Mucosa of stomach (tissue), 1 donor: ENCODE measurements around the gene ILKAP.

Experiments used
- H3K27me3 ChIP-seq: one replicate; pipeline ENCODE4 v1.7.0; 2013; ENCODE audit warnings: mild to moderate bottlenecking, low read length; ENCODE audit not compliant: control insufficient read depth, insufficient read depth
- H3K36me3 ChIP-seq: one replicate; pipeline ENCODE4 v1.7.0; 2013; ENCODE audit warnings: low read length; ENCODE audit not compliant: control insufficient read depth, insufficient read depth
- H3K4me1 ChIP-seq: one replicate; pipeline ENCODE4 v1.7.0; 2013; ENCODE audit warnings: mild to moderate bottlenecking, low read length; ENCODE audit not compliant: control insufficient read depth, insufficient read depth
- H3K4me3 ChIP-seq: one replicate; pipeline ENCODE4 v1.7.0; 2013; ENCODE audit warnings: low read length
- H3K9ac ChIP-seq: one replicate; pipeline ENCODE4 v1.7.0; 2013; ENCODE audit warnings: mild to moderate bottlenecking, low read length, moderate library complexity
- H3K9me3 ChIP-seq: one replicate; pipeline ENCODE4 v1.7.0; 2013; ENCODE audit warnings: mild to moderate bottlenecking, low read length, moderate library complexity; ENCODE audit not compliant: control insufficient read depth
- donor health status: Pancreatic carcinoma.

Gene ILKAP

DNA sequence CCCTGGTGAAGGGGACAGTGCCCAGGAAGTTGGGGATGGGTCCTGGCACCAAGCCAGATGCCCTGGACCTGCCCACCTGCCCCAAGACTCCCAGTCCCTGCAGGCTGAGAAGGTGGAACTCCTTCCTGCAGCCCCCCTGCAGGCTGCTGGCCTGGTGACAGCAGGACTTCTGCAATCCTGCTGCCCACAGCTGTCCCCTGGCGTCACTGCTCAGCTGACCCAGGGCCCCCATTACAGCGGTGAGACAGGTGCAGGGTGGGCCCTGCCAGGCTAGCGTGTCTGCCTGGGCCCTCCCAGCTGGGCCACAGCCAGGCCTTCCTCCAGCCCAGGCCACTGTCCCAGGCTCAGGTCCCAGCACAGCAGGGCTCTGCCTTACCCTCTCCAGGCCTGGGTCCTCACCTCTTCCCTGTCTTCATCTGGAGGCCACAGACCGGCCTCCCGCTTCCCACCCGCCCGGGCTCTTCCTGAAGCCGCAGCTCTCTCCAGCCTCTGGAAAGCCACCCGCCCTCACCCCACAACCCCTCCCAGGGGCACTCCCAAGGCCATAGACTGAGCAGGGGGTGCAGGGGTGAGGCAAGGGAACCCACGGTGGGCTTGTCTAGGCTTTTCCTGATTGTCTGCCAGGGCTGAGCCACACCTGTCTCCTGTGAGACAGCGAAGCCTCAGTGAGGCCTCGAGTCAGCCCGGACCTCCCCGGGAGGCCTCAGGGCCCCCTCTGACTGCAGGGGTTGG is 53.5 kb downstream of the ILKAP start:
- Histone ChIP-seq H3K4me1 (peaks cover 6% of the 10 kb centered on the region), H3K27me3 (no peaks in the 10 kb centered on the region), H3K9ac (no peak overlapping the region), H3K36me3 (no peaks in the 10 kb centered on the region), H3K9me3 (no peaks in the 10 kb centered on the region), H3K4me3 (no peak overlapping the region)

DNA sequence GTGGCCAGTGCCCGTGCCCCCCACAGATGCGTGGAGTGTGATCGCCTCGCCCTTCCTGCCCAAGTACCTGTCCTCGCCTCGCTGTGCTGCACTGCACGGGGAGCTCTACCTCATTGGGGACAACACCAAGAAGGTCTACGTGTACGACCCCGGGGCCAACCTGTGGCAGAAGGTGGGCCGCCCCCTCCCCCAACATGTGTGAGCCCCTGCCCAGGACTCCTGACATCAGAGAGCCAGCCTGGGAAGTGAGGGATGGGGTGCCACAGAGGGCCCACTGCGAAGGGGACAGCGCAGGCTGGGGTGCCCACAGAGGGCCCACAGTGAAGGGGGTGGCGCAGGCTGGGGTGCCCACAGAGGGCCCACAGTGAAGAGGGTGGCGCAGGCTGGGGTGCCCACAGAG is 54.5 kb downstream of the ILKAP start:
- H3K27me3 ChIP-seq, result no peaks in the 10 kb centered on the region
- H3K4me3 ChIP-seq, result no peak overlapping the region
- H3K9me3 ChIP-seq, result no peaks in the 10 kb centered on the region
- no peaks in the 10 kb centered on the region for H3K36me3 ChIP-seq
- H3K4me1 ChIP-seq, result peaks cover 8% of the 10 kb centered on the region
- no peak overlapping the region for H3K9ac ChIP-seq

DNA sequence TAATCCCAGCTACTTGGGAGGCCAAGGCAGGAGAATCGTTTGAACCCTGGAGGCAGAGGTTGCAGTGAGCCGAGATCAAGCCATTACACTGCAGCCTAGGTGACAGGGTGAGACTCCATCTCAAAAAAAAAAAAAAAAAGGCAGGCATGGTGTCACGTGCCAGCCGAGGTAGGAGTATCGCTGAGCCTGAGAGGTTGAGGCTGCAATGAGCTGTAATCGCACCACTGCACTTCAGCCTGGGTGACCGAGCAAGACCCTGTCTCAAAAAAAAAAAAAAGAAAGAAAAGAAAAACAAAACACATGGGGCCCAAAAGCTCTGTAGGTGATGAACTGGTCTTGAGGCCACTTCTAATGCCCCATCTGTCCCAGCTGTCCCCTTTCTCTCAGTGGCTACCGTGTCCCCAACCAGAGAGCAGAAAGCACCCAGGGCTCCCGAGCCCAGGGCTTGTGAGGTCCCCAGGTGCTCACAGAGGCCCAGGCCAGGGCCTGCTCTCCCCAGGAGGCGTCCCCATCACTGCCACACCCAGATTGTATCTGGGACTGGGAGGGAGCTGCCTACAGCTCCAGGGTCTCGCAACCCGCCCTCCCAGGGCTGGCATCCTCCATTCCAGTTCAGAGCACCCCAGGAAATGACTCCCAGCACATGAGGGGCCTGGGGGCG is 56.5 kb downstream of the ILKAP start:
- no peaks in the 10 kb centered on the region for H3K9me3 ChIP-seq
- no peak overlapping the region for H3K4me3 ChIP-seq
- peaks cover 28% of the 10 kb centered on the region for H3K4me1 ChIP-seq
- H3K27me3 ChIP-seq, result no peaks in the 10 kb centered on the region
- H3K36me3 ChIP-seq, result no peaks in the 10 kb centered on the region
- H3K9ac ChIP-seq, result no peak overlapping the region

DNA sequence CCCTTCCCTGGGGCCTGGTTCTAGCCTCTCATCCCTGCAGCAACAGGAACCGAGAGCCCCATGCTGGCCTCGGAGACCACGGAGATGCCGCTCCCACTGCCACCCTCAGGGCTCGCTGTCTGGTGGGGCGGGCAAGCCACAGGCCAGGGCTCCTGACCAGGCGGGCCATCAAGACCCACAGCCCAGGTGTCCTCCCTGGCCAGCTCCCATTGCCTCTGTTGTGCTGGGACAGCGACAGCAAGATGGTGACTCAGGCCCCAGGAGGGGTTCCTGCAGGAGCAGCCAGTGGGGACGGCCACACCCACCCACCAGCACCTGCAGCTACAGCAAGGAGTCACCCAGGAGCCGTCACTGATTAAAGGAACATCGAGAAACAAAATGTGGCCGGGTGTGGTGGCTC is 57.6 kb downstream of the ILKAP start:
- H3K9me3 ChIP-seq, result no peaks in the 10 kb centered on the region
- no peak overlapping the region for H3K4me3 ChIP-seq
- H3K27me3 ChIP-seq, result no peaks in the 10 kb centered on the region
- no peaks in the 10 kb centered on the region for H3K36me3 ChIP-seq
- peaks cover 38% of the 10 kb centered on the region for H3K4me1 ChIP-seq
- no peak overlapping the region for H3K9ac ChIP-seq

DNA sequence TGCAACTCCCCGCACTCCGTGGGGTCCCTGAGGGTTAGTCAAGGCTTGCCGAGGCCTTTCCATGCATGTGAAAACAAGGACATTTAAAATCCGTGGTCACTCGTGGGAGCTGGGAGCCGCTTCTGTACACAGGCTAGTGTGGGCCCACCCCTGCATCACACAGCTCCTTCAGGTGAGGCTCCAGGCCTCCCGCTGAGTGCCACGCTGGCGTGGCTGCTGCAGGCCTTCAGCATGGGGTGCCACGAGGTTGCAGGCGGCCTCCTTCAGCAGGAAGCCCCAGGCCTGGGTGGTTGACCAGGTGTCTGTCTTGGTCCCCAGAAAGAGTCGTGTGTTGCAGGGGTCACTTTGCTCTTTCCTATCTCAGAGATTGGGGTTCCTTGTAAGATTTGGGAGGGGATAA is 58.4 kb downstream of the ILKAP start:
- no peaks in the 10 kb centered on the region for H3K9me3 ChIP-seq
- H3K4me1 ChIP-seq, result peaks cover 38% of the 10 kb centered on the region
- H3K9ac ChIP-seq, result no peak overlapping the region
- H3K27me3 ChIP-seq, result no peaks in the 10 kb centered on the region
- H3K4me3 ChIP-seq, result no peak overlapping the region
- no peaks in the 10 kb centered on the region for H3K36me3 ChIP-seq

DNA sequence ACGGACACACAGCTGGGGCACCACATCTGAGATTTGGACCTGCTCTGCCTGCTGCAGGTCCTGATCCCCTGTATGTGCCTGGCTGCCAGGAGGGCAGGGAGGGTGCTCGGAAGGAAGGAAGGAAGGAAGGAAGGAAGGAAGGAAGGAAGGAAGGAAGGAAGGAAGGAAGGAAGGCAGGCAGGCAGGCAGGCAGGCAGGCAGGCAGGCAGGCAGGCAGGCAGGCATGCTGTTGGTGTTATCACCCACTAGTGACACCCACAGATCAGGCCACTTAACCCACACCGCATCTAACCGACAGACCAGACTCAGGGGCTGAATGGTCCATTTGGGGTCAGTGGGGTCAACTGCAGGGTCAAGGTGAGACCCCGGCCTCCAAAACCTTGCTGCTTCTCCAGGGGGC is 59.2 kb downstream of the ILKAP start:
- H3K9ac ChIP-seq, result no peak overlapping the region

DNA sequence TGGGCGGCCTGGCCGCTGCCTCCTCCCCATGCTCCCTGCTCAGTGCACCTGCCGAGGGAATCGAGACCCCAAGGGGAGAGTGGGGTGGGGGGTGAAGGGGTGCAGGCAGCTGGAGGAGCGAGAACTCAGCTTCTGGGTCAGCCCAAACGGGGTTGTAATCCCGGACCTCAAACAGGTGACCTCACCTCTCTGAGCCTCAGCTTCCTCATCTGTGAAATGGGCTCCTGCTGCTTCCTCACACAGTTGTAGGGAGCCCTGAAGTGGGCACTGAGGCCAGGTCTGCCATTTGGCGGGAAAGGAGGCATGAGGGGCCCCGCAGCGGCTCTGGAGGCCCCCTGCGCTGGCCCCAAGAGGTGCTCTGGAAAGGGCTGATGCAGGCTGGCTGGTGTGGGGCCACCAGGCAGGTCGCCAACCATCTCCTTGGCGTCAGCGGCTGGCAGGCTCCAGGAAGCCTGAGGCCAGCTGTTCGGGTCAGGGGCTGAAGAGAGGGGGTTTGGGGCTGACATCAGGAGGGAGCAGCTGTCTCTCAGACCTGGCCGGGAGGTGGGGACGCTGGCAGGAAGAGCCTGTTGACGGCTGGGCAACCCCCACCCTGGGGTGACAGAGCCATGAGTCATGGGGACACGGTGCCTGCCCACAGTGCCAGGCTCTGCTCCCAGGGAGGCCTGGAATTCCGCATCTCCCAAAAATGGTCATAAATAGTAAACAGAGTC is 60.1 kb downstream of the ILKAP start:
- Histone ChIP-seq H3K9me3 (no peaks in the 10 kb centered on the region), H3K4me3 (no peak overlapping the region), H3K36me3 (no peaks in the 10 kb centered on the region), H3K4me1 (peaks cover 43% of the 10 kb centered on the region), H3K9ac (no peak overlapping the region), H3K27me3 (no peaks in the 10 kb centered on the region)

More for the DNA sequence above, 59.2 kb downstream of the ILKAP start:
- Histone ChIP-seq H3K4me1 (peaks cover 38% of the 10 kb centered on the region), H3K36me3 (no peaks in the 10 kb centered on the region), H3K27me3 (no peaks in the 10 kb centered on the region), H3K9me3 (no peaks in the 10 kb centered on the region), H3K4me3 (no peak overlapping the region)

DNA sequence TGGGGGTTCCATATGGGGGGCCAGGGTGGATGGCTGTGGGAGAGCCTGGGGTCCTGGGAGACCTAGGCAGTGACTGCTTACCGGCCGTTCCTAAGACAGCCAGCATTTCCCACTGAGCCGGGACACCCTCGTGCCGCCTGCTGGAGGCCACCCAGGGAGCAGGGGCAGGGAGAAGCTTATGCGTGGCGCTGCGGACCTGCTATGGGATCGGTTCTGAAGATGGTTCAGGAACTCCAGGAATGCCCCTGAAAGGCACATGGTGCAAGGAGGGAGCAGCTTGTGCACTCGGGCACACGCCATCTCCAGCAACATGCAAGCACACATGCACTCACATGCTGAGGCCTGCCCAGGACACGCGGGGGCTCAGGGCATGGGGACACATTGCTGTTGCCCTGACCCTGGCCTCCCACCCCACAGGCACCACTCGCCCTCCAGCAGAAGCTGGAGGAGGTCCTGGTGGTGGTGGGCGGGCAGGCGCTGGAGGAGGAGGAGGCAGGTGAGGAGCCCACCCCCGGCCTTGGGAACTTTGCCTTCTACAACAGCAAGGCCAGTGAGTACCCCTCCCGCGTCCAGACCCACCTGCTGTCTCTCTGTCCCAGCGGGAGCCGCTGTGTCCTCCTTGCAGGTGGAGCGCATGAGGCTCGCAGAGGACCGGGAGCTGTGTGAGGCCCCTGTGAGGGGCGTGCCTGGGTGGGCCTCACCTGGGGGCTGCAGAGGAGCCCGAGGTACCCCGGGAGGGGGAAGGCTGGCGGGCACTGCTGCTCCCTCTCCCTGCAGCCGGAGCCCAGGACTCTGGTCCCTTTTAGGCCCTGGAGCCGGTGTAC is 60.9 kb downstream of the ILKAP start:
- Histone ChIP-seq H3K9me3 (no peaks in the 10 kb centered on the region), H3K4me1 (peaks cover 51% of the 10 kb centered on the region), H3K4me3 (no peak overlapping the region), H3K9ac (peak overlapping the region; percentile 40), H3K27me3 (no peaks in the 10 kb centered on the region), H3K36me3 (no peaks in the 10 kb centered on the region)

DNA sequence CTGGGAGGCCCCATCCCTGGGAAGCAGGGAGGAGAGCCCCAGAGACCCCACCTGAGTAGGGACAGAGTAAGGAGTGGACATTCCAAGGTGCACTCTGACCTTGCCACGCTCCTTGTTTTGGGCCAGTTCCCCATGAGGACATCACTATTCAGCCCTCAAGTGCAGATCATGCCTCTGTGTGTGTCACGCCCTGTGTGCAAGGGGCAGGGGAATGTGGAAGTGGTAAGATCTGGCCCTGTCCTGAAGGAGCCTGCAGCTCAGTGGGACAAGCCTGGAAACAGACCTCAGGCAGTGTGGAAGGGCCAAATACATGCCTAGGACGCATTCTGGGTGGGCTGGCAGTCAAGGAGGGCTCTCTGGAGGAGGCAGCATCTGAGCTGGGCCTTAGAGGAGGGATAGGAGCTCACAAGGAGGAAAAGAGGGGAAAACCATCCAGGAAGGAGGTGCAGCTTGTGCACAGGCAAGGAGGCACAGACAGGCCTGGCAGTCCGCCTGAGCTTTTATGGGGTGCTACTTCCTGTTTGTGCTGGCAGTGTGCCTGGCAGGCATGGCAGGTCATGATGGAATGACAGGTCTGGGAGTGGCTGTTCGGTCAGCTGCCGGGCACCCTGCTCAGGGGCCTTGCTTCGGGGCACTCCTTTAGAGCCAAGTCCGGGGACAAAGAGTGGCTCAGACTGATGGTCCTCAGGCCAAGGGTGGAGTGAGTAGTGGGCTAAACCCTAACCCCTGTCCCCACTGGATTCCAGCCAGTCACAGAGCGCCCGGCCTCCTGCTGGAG is 61.8 kb downstream of the ILKAP start:
- H3K4me1 ChIP-seq, result peaks cover 51% of the 10 kb centered on the region
- H3K9me3 ChIP-seq, result no peaks in the 10 kb centered on the region
- H3K9ac ChIP-seq, result peak overlapping the region; percentile 40
- no peak overlapping the region for H3K4me3 ChIP-seq
- no peaks in the 10 kb centered on the region for H3K27me3 ChIP-seq
- no peaks in the 10 kb centered on the region for H3K36me3 ChIP-seq

DNA sequence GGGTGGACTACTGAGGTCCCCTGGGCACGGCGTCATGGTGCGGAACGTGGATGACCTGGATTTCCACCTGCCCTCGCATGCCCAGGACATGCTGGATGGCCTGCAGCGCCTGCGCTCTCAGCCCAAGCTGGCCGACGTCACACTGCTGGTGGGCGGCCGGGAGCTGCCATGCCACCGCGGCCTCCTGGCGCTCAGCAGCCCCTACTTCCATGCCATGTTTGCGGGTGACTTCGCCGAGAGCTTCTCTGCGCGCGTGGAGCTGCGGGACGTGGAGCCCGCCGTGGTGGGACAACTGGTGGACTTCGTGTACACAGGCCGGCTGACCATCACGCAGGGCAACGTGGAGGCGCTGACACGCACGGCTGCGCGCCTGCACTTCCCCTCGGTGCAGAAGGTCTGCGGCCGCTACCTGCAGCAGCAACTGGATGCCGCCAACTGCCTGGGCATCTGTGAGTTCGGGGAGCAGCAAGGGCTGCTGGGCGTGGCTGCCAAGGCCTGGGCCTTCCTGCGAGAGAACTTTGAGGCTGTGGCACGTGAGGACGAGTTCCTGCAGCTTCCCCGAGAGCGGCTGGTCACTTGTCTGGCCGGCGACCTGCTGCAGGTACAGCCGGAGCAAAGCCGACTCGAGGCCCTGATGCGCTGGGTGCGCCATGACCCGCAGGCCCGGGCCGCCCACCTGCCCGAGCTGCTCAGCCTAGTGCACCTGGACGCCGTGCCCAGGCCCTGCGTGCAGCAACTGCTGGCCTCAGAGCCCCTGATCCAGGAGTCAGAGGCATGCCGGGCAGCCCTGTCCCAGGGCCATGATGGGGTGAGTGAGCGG is 62.6 kb downstream of the ILKAP start:
- Histone ChIP-seq H3K9ac (no peak overlapping the region), H3K27me3 (no peaks in the 10 kb centered on the region), H3K4me1 (peaks cover 49% of the 10 kb centered on the region), H3K36me3 (no peaks in the 10 kb centered on the region), H3K9me3 (no peaks in the 10 kb centered on the region), H3K4me3 (no peak overlapping the region)

DNA sequence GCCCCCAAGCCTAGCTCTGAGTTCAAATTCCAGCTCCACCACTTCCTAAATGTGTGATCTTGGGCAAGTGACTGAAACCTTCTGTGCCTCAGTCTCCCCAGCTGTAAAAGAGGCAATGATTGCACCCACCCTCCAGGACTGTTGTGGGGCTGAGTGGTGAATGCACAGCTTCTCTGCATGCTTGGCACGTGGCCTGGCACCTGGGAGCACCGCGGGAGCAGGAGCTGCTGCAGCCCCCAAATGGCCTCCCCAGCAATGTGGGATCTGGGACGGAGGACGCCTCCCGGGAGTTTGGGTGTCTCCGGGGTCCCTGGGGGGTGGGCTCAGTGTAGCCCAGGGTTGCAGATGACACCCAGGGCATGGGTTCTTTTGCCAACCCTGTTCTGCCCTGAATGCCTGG is 63.5 kb downstream of the ILKAP start:
- H3K4me3 ChIP-seq, result no peak overlapping the region
- no peaks in the 10 kb centered on the region for H3K9me3 ChIP-seq
- H3K36me3 ChIP-seq, result no peaks in the 10 kb centered on the region
- H3K4me1 ChIP-seq, result peaks cover 44% of the 10 kb centered on the region
- no peaks in the 10 kb centered on the region for H3K27me3 ChIP-seq
- H3K9ac ChIP-seq, result no peak overlapping the region
